OCI-M2 (cell line): ENCODE results near the gene RPRML.

Experiments
- DNase-seq: peaks from one replicate; lab custom pipeline; 2025; ENCODE audit not compliant: unreplicated experiment; lab: John Stamatoyannopoulos, UW

The RPRML gene

GRCh38 chr17:46947216-46947615 is 31.8 kb downstream of the RPRML start:
- DNase-seq: no peak

DNA sequence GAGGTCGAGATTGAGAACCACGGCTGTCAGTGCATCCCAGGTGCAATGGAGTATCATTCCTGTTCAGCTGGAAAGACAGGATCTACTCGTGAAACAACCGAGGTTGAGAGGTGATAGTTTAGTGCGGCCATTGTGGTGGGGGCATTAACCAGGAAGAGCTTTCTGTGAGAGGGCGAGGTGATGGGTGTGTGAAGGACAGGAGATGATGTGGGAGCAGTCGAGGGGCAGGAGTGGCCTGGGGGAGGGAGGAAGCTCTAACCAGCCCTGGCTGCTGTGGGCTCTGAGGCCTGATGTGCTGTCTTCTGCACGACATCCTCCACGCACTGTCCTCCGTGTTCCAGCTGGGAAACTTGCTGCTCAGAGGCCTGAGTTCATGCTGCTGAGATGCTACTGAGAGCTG is 34.1 kb downstream of the RPRML start:
- DNase-seq: no peak

GRCh38 chr17:46943501-46944393 is 35.3 kb downstream of the RPRML start:
- DNase-seq: no peak

DNA sequence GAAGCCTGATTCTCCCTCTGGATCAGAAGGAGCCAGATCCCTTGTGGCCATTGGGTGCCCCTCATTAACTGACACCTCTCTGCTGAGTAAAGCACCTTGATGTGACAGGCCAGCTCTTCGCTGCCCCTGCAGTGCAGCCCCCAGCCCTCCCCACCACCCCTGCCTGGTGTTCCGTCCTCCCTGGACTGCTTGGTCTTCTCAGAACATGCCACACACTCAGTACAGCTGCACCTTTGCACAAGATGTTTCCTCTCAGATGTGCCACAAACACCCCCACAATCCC is 35.9 kb downstream of the RPRML start:
- DNase-seq: no peak

GRCh38 chr17:46942441-46943217 is 36.4 kb downstream of the RPRML start:
- DNase-seq: no peak

GRCh38 chr17:46940692-46941404 is 38.2 kb downstream of the RPRML start:
- DNase-seq: no peak

DNA sequence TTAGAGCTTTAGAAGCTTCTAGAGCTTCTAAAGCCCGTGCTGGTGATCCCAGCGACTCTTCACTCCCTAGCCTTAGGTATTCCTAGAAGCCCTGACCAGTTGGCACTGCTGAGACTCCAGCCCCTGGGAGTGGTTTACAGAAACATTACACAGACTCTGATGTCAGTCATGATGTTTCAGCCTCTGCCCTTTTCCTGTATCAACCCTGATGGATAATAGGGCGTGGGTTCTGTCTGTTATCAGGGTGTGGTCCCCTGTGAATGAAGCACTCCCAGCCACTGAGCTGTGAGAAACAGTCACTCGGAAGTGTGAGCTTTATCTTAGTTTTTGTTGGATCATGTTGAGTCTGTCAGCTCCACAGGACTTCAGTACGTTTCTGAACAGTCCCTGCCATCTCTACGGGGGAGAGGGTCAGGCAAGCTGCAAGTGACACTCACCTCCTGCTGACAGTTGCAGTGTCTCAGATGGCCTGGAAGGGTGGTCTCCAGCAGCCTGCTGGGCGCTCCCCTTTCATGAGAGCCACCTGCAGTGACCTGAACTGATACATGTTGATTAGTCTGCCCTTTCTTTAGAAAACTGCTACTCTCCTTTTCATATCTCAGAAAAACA is 43.3 kb downstream of the RPRML start:
- DNase-seq: no peak

DNA sequence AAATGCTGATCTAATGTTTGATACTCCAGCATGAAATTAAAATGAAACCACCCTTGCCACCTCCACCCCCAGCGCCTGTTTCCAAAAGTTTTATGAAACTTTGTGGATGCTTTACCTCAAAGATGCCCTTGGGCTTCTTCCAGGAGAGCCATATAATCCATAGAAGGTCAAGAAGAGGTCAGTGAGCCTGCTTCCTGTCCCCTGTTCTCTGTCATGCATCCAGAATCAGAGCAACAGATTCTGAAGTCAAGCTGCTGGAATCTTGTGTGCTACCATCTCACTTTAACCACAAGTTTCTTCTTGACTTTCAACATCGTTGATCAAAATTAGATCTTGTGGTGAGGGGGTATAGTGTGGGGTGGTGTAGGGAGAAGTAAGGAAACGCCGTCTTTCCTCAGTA is 47.5 kb downstream of the RPRML start:
- no peak for DNase-seq

GRCh38 chr17:46930051-46930450 is 49.0 kb downstream of the RPRML start:
- no peak for DNase-seq

DNA sequence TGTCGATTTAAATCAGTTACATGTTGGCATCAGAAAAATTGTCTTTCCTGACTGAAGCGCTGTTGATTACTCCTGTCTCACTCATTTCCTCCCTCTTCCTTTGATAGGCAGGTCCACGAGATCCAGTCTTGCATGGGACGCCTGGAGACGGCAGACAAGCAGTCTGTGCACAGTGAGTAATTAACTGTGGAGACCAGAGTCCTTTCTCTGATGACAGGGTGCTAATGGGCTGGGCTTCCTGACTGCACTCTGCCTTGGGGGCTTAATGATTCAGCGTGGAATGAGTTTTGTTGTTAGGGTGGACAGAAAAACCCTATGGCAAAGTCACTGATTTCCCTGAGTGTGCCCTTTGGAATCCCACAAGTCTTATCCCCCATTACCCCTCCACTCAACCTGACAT is 49.6 kb downstream of the RPRML start:
- DNase-seq: no peak

DNA sequence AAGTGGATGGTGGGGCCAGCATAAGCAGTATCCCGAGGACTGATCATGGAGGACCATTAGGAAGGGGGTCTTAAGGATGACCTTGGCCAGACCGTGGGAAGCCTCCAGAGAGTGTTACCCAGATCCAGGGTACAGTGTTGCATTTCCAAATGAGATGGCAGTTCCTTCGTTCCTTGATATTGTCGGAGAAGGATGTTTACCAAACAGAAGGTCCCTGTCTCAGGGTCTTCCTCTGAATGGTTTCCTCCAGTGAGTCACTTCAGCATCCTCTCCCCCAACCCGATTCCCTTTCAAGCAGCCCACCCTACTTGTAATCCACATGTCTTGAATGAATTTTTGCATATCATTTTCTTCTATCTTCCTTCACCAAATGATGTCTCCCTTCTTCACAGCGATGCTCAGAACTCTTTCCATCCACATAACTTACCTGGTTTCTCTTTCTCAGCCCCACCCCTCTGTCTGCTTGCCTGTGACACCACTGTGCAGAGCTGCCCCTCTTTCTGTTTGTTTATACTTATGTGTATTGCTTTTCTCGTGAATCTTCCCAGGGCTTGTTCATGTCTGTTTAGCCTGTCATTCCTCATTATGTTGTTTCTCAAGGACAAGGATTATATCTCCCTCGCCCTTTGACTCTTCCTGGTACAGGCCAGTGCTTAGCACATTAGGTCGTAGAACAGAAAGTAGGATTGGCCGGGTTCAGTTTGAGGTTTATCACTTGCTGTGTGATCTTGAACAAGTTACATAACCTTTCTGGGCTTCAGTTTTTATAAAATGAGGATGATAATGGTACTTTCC is 50.4 kb downstream of the RPRML start:
- no peak for DNase-seq
